Brain microvascular endothelial cell (primary cell): ENCODE measurements around the gene FOXN1.

Experiments
- DNase-seq: peaks from one replicate; pipeline ENCODE4 v3.0.0-alpha.2; 2020
- H3K27ac ChIP-seq: fragments of 250-450 bp; sonication (Bioruptor Pico); 2 replicates; pipeline ENCODE4 v1.5.1; 2020; ENCODE audit warnings: mild to moderate bottlenecking, moderate library complexity
- H3K27me3 ChIP-seq: fragments of 250-450 bp; sonication (Bioruptor Pico); replicated peaks from 2 replicates; pipeline ENCODE4 v1.5.1; 2020; ENCODE audit warnings: mild to moderate bottlenecking
- H3K36me3 ChIP-seq: fragments of 250-450 bp; sonication (Bioruptor Pico); replicated peaks from 2 replicates; pipeline ENCODE4 v1.5.1; 2020; ENCODE audit warnings: mild to moderate bottlenecking
- H3K4me3 ChIP-seq: 2 replicates; pipeline ENCODE4 v1.5.1; 2011; ENCODE audit warnings: low read depth, mild to moderate bottlenecking, control low read depth, low read length, moderate library complexity
- in situ Hi-C: cut with HindIII; loops from 2 replicates; pipeline ENCODE4 v1.10.0; 2017; ENCODE audit warnings: low sequenced_read_pairs, low pct_ligation_motif_present
- TF ChIP-seq, protein P1 (sequence below): IDR thresholded peaks from 2 replicates; pipeline ENCODE4 v1.5.1; 2011; ENCODE audit warnings: low read depth, mild to moderate bottlenecking, moderate library complexity, low read length, control low read depth, inconsistent platforms; ENCODE audit errors: missing control alignments

FOXN1 gene

DNA sequence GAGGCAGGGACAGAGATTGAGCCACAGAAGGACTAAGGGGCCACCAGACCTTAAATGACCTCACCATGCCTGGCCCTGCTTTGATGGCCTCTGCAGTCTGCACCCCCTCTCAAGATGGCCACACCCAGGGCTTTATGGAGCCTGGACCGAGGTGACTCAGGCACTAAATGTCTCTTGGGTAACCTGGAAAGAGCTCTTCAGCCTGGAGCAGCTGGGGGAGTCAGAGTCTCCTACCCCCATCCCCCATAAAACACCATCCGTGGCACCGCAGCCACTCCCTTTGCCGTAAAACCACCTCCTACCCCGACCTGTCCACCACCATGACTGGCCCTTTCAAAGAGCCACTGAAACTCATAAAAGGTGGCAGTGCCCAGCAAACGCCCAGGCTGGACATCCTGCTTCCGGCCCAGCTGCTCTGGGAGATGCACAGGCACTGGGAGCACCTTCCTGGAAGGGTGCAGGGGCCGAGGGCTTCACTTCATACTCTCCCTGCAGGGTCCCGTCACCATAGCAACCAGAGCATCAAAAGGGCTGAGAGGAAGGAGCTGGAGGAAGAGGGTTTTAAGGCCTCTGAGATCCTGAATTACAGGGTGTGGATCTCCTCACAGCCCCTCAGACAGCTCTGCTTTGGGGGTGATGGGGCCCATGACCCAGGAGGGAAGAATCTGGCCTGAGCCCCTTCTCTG lies 22.3 kb downstream of the FOXN1 start:
- DNase-seq: no peak
- TF ChIP-seq, protein P1, sequence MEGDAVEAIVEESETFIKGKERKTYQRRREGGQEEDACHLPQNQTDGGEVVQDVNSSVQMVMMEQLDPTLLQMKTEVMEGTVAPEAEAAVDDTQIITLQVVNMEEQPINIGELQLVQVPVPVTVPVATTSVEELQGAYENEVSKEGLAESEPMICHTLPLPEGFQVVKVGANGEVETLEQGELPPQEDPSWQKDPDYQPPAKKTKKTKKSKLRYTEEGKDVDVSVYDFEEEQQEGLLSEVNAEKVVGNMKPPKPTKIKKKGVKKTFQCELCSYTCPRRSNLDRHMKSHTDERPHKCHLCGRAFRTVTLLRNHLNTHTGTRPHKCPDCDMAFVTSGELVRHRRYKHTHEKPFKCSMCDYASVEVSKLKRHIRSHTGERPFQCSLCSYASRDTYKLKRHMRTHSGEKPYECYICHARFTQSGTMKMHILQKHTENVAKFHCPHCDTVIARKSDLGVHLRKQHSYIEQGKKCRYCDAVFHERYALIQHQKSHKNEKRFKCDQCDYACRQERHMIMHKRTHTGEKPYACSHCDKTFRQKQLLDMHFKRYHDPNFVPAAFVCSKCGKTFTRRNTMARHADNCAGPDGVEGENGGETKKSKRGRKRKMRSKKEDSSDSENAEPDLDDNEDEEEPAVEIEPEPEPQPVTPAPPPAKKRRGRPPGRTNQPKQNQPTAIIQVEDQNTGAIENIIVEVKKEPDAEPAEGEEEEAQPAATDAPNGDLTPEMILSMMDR: no peak
- no peak overlapping the region for H3K27ac ChIP-seq
- H3K36me3 ChIP-seq: no peaks in the 10 kb centered on the region
- H3K27me3 ChIP-seq: no peaks in the 10 kb centered on the region
- no peak overlapping the region for H3K4me3 ChIP-seq
- in situ Hi-C loops: no loop called here

DNA sequence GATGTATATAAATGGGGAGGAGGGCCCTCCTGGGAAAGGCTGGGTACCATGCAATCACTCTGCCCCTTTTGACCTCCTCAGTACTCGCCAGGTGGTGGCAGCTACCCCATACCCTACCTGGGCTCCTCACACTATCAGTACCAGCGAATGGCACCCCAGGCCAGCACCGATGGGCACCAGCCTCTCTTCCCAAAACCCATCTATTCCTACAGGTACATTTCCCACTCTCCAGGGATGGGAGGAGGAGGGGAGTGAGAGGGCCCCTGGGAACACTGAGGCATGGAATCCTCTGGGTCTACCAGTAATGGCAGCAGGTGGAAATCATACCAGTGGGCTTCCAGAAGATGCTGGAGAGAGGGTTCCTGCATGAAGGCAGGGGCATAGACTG lies 22.9 kb downstream of the FOXN1 start:
- Histone ChIP-seq H3K4me3 (no peak overlapping the region), H3K27ac (no peak overlapping the region), H3K36me3 (no peaks in the 10 kb centered on the region), H3K27me3 (no peaks in the 10 kb centered on the region)
- TF ChIP-seq, protein P1: no peak
- in situ Hi-C loops: no loop called here
- DNase-seq: no peak

DNA sequence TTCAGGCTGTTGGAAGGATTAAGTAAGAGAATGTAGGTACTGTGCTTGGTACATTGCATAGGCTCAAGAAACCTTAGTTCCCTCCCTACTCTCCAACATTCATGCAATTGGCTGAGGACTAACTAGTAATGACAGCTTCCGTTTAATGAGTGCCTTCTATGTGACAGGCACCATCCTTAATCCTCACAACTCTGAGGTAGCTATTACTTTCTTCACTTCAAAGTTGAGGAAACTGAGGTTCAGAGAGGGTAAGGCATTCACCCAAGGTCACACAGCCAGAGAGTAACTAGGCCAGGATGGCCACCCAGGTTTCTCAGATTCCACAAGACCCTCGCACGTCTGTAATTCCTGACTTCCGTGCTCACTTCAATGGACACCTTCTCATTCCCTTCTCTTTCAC lies 24.1 kb downstream of the FOXN1 start:
- H3K27ac ChIP-seq: no peak overlapping the region
- no peaks in the 10 kb centered on the region for H3K36me3 ChIP-seq
- in situ Hi-C loops: no loop called here
- H3K4me3 ChIP-seq: no peak overlapping the region
- no peak for DNase-seq
- H3K27me3 ChIP-seq: no peaks in the 10 kb centered on the region
- TF ChIP-seq, protein P1: no peak

DNA sequence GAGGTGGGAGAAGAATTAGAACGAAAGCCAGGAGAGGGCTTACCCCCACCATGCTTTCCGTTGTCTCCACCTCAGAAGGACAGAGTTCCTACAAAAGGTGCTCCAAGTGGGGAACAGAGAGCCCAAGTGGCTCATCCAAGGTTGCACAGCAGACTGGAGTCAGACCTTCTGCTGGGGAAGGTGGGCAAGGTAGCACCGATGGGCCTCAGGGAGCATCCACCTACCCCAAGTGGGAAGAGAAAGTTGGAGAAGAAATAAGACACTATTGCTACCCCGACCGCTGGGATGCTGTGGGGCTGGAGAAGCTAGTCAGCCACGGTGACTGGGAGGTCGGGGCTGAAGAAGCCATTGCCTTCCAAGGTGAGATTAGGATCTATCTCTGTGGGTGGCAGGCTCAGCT lies 24.8 kb downstream of the FOXN1 start:
- Histone ChIP-seq H3K27ac (no peak overlapping the region), H3K36me3 (no peaks in the 10 kb centered on the region), H3K4me3 (no peak overlapping the region), H3K27me3 (no peaks in the 10 kb centered on the region)
- TF ChIP-seq, protein P1: no peak
- in situ Hi-C loops: no loop called here
- no peak for DNase-seq

DNA sequence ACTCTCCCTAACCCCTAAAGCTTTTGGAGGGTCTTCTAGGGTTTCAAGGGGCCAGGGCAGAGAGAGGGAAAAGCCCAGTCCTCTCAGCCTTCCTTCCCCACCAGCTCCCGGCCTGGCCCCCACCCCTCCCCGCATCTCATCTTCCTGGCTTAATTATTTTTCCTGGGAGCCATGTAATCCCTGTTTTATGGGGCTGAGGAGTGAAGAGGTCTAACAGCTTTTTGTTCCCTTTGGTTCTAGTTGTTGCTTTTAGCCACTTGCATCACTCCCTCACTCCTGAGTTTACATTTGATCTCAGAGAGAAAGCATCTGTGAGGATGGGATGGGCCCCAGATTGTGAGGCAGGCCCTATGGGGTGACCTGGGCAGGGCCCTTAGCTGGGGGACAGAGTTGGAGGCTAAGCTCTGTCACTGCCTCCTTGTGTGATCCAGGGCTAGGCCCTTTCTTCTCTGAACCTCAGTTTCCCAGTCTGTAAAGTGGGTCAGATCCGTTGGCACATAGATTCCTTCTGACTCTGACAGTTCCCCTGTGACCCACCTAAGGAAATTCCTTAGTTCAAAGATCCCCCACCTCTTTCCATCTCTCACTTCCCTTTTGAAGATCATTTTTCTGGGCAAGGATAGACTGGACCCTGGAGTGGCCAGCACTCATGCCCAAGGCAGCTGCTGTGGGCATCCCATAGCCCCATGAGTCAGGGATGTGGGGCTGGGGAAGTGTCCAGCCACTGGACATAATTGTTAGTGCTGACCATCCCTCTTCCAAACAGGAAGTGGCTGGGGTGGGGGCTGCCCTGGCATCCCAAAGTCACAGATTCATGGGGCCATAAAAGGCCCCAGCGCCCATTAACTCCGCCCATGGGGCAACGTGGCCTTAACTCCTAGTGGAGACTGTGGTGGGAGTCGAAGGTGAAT lies 26.2 kb downstream of the FOXN1 start:
- DNase-seq: no peak
- Histone ChIP-seq H3K36me3 (no peaks in the 10 kb centered on the region), H3K4me3 (no peak overlapping the region), H3K27me3 (no peaks in the 10 kb centered on the region), H3K27ac (no peak overlapping the region)
- in situ Hi-C loops: no loop called here
- TF ChIP-seq, protein P1: no peak
